Measurements from ENCODE around the gene LRRC66. TPM values are rescaled to one million over a fixed set of nuclear protein-coding genes. Genes with fewer than 3 reads are reported as not detected.

The LRRC66 gene
- total and polyA plus RNA-seq, 8 donors, result 0.12 to 5.1 (median 2.5) TPM; not detected in 2

DNA sequence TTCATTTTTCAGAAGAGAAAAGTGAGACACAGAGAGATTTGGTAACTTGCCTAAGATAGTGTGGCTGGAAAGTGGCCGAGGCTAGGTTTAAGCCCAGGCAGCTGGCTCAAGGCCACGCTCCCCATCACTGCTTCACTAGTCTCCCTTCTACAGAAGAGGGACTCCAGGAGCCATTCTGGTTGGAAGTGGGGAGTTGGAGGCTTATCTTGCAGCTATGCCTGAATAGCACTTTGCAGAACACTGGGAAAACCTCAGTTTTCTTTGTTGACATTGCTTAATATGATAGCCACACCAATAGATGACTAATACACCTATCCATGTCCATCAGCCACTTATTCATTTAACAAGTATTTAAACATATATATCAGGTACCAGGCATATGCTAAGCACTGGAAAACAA is 18.5 kb downstream of the LRRC66 start:
- no peaks in the 10 kb centered on the region for H3K9me3 ChIP-seq
- no peak for DNase-seq
- 61 to 89% (median 65%) methylated on average over 2 of the region's 2 CpGs for WGBS, 5 donors
- H3K36me3 ChIP-seq, result no peaks in the 10 kb centered on the region
- no peak overlapping the region for H3K4me3 ChIP-seq
- intact Hi-C loops (cut with DNase I; ENCODE audit: low total_unique reads), result no loop called here
- TF ChIP-seq, protein P1, sequence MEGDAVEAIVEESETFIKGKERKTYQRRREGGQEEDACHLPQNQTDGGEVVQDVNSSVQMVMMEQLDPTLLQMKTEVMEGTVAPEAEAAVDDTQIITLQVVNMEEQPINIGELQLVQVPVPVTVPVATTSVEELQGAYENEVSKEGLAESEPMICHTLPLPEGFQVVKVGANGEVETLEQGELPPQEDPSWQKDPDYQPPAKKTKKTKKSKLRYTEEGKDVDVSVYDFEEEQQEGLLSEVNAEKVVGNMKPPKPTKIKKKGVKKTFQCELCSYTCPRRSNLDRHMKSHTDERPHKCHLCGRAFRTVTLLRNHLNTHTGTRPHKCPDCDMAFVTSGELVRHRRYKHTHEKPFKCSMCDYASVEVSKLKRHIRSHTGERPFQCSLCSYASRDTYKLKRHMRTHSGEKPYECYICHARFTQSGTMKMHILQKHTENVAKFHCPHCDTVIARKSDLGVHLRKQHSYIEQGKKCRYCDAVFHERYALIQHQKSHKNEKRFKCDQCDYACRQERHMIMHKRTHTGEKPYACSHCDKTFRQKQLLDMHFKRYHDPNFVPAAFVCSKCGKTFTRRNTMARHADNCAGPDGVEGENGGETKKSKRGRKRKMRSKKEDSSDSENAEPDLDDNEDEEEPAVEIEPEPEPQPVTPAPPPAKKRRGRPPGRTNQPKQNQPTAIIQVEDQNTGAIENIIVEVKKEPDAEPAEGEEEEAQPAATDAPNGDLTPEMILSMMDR (IDR thresholded peaks at IDR 0.05), result no peak
- TF ChIP-seq POLR2AphosphoS5 (IDR thresholded peaks at IDR 0.05) (no peak), EP300 (IDR thresholded peaks at IDR 0.05) (no peak), POLR2A (IDR thresholded peaks at IDR 0.05) (no peak)
- no peaks in the 10 kb centered on the region for H3K27me3 ChIP-seq
- H3K27ac ChIP-seq, result no peak overlapping the region
- no peaks in the 10 kb centered on the region for H3K4me1 ChIP-seq

DNA sequence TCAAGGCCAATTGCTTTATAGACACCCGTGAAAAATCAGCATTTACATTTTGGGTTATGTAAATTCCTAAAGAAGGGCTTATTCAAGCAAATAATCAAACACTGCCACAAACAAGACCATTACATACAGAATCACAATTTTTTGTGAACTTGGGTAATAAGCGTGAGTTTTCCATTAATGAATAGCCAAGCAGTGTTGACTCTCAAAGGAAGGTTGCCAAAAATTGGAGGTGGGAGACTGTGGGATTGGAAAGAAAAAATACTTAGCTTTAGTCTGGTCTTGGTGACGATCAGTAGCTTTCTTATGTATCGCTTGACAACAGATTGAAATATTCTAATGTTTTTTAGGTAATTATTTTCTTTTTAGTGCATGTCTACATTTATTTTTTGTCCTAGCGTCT is 20.9 kb downstream of the LRRC66 start:
- Histone ChIP-seq H3K4me3 (no peak overlapping the region), H3K9me3 (no peaks in the 10 kb centered on the region), H3K27me3 (no peaks in the 10 kb centered on the region), H3K27ac (no peak overlapping the region), H3K4me1 (no peaks in the 10 kb centered on the region), H3K36me3 (no peaks in the 10 kb centered on the region)
- no peak for DNase-seq
- 64 to 77% (median 67%) methylated on average over 5 of the region's 5 CpGs for WGBS, 5 donors
- TF ChIP-seq POLR2A (IDR thresholded peaks at IDR 0.05) (no peak), EP300 (IDR thresholded peaks at IDR 0.05) (no peak), POLR2AphosphoS5 (IDR thresholded peaks at IDR 0.05) (no peak)
- TF ChIP-seq, protein P1 (IDR thresholded peaks at IDR 0.05), result no peak
- intact Hi-C loops (cut with DNase I; ENCODE audit: low total_unique reads), result no loop called here

DNA sequence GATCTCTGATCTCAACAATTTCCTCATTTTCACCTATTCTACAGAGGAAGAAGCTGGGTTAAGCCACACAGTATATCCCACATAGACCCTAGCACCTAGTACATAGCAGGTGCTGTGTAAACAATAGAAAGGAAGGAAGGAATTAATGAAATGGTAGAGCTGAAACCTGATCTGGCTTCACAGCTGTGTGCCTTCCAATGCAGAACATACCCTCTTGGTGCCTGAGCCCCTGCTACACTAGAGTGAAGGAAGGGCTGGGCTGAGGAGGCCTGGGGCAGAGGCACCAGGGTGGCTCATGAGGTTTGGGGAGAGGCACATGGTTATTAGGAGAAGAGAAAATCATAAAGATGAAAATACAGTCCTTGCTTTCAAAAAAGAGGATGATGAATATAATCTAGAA is 21.3 kb downstream of the LRRC66 start:
- Histone ChIP-seq H3K4me3 (no peak overlapping the region), H3K9me3 (no peaks in the 10 kb centered on the region), H3K36me3 (no peaks in the 10 kb centered on the region), H3K27ac (no peak overlapping the region), H3K27me3 (no peaks in the 10 kb centered on the region), H3K4me1 (no peaks in the 10 kb centered on the region)
- intact Hi-C loops (cut with DNase I; ENCODE audit: low total_unique reads), result no loop called here
- TF ChIP-seq POLR2AphosphoS5 (IDR thresholded peaks at IDR 0.05) (no peak), EP300 (IDR thresholded peaks at IDR 0.05) (no peak), POLR2A (IDR thresholded peaks at IDR 0.05) (no peak)
- TF ChIP-seq, protein P1 (IDR thresholded peaks at IDR 0.05), result no peak
- no peak for DNase-seq

DNA sequence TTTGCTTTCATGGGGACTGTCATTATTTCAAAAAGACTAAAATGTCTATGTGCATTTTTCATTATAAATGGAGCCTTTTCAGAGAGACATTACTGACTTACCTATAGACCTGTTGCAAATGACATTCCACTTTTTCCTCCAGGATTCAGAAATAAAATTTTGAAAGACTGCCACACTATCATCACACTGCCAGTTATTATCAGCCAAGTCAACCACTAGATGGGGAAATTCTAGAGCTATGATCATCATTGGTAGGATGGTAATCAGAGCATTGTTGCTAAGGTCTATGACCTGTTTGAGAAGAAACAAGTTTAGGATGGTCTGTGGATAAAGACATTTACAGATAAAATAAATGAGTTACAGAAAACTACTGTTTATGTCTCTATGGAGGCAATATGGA is 22.5 kb downstream of the LRRC66 start:
- Histone ChIP-seq H3K4me3 (no peak overlapping the region), H3K4me1 (no peaks in the 10 kb centered on the region), H3K9me3 (no peaks in the 10 kb centered on the region), H3K27me3 (no peaks in the 10 kb centered on the region), H3K27ac (no peak overlapping the region), H3K36me3 (no peaks in the 10 kb centered on the region)
- DNase-seq, result no peak
- intact Hi-C loops (cut with DNase I; ENCODE audit: low total_unique reads), result no loop called here
- TF ChIP-seq POLR2AphosphoS5 (IDR thresholded peaks at IDR 0.05) (no peak), POLR2A (IDR thresholded peaks at IDR 0.05) (no peak), EP300 (IDR thresholded peaks at IDR 0.05) (no peak)
- TF ChIP-seq, protein P1 (IDR thresholded peaks at IDR 0.05), result no peak

Measured in stomach (tissue), 9 donors.